ENCODE measurements around the gene KLHL29.

KLHL29 gene

GRCh38 chr2:23707096-23707495 is 322.1 kb downstream of the KLHL29 start:
- no peak for DNase-seq (ENCODE audit: low read depth in 1 of 2, low spot score in 1 of 2)
- H3K4me3 ChIP-seq (replicated peaks; ENCODE audit: insufficient read depth, low read length): no peak overlapping the region
- no peaks in the 10 kb centered on the region for H3K27me3 ChIP-seq (ENCODE audit: insufficient read depth, poor library complexity, severe bottlenecking)
- TF ChIP-seq GABPA (IDR thresholded peaks at IDR 0.05; ENCODE audit: low read depth) (no peak), REST (IDR thresholded peaks at IDR 0.05; ENCODE audit: insufficient replicate concordance, low read depth) (no peak), SPI1 (IDR thresholded peaks at IDR 0.05; ENCODE audit: borderline replicate concordance, low read depth) (no peak), POLR2AphosphoS5 (IDR thresholded peaks at IDR 0.05; ENCODE audit: low read depth) (no peak)
- TF ChIP-seq, protein P1, sequence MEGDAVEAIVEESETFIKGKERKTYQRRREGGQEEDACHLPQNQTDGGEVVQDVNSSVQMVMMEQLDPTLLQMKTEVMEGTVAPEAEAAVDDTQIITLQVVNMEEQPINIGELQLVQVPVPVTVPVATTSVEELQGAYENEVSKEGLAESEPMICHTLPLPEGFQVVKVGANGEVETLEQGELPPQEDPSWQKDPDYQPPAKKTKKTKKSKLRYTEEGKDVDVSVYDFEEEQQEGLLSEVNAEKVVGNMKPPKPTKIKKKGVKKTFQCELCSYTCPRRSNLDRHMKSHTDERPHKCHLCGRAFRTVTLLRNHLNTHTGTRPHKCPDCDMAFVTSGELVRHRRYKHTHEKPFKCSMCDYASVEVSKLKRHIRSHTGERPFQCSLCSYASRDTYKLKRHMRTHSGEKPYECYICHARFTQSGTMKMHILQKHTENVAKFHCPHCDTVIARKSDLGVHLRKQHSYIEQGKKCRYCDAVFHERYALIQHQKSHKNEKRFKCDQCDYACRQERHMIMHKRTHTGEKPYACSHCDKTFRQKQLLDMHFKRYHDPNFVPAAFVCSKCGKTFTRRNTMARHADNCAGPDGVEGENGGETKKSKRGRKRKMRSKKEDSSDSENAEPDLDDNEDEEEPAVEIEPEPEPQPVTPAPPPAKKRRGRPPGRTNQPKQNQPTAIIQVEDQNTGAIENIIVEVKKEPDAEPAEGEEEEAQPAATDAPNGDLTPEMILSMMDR (IDR thresholded peaks at IDR 0.05; ENCODE audit: insufficient read depth, low read length): no peak
- no peak overlapping the region for H3K27ac ChIP-seq (replicated peaks)

DNA sequence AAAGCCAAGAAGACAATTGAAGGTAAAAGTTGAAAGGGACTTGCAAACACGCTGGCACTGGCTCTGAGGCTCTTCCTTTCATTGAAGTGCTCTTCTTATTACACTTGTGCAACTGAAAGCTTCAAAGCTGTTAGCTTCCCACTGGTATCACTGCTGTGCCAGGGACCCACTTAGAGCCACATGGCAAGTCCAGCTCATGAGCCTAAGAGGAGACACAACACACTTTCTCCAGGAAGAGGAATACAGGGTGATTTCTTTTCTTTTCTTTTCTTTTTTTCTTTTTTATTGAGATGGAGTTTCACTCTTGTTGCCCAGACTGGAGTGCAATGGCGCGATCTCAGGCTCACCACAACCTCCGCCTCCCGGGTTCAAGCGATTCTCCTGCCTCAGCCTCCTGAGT is 323.8 kb downstream of the KLHL29 start:
- DNase-seq (ENCODE audit: low read depth in 1 of 2, low spot score in 1 of 2): no peak
- no peak for TF ChIP-seq POLR2AphosphoS5 (IDR thresholded peaks at IDR 0.05; ENCODE audit: low read depth)
- TF ChIP-seq REST (IDR thresholded peaks at IDR 0.05; ENCODE audit: insufficient replicate concordance, low read depth): no peak
- no peak for TF ChIP-seq SPI1 (IDR thresholded peaks at IDR 0.05; ENCODE audit: borderline replicate concordance, low read depth)
- TF ChIP-seq GABPA (IDR thresholded peaks at IDR 0.05; ENCODE audit: low read depth): no peak
- TF ChIP-seq, protein P1 (IDR thresholded peaks at IDR 0.05; ENCODE audit: insufficient read depth, low read length): no peak
- Histone ChIP-seq H3K27me3 (ENCODE audit: insufficient read depth, poor library complexity, severe bottlenecking) (no peaks in the 10 kb centered on the region), H3K27ac (replicated peaks) (no peak overlapping the region), H3K4me3 (replicated peaks; ENCODE audit: insufficient read depth, low read length) (no peak overlapping the region)

DNA sequence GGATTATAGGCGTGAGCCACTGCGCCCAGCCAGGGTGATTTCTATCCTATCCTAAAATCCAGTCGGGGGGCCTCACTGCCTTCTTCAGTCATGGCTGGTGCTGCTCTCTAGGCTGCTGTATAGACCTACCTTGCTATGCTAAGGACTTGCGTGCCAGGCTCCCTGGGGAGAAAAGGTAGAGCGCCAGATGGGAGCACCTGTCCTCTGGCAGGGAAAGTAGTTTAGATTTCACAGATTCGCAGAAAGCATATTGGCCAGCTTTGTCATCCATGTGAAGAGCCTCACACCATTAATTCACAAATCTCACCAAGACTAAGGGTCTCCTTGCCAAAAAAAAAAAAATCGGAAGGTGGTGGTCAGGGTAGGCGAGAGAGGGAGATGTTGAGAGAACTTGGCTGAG is 324.3 kb downstream of the KLHL29 start:
- no peak for DNase-seq (ENCODE audit: low read depth in 1 of 2, low spot score in 1 of 2)
- Histone ChIP-seq H3K27me3 (ENCODE audit: insufficient read depth, poor library complexity, severe bottlenecking) (no peaks in the 10 kb centered on the region), H3K4me3 (replicated peaks; ENCODE audit: insufficient read depth, low read length) (no peak overlapping the region), H3K27ac (replicated peaks) (no peak overlapping the region)
- TF ChIP-seq, protein P1 (IDR thresholded peaks at IDR 0.05; ENCODE audit: insufficient read depth, low read length): no peak
- TF ChIP-seq REST (IDR thresholded peaks at IDR 0.05; ENCODE audit: insufficient replicate concordance, low read depth) (no peak), GABPA (IDR thresholded peaks at IDR 0.05; ENCODE audit: low read depth) (no peak), POLR2AphosphoS5 (IDR thresholded peaks at IDR 0.05; ENCODE audit: low read depth) (no peak), SPI1 (IDR thresholded peaks at IDR 0.05; ENCODE audit: borderline replicate concordance, low read depth) (no peak)

Measured in HL-60 (cell line).